ENCODE data around the gene PDK2.
A peak's percentile ranks its signal among the peaks of the same experiment; 100 is the strongest.

The PDK2 gene

DNA sequence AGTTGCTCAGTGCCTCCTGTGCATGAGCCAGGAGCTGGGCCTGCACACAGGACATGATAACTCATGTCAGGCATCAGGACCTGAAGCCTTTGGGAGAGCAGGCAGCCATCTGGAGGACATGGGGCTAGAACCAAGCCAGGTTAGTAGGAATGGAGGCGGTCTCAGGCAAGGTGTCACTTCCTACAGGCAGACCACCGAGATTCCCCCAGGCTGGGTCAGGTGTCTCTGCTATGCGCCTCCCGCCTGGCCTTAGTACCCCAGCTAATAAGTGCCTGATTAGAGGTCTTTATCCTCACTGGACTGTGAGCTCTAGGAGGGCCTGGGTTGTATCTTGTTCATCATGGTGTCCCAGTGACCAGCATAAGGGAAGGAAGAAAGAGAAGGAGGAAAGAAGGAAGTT lies 19.2 kb downstream of the PDK2 start:
- ATAC-seq (ENCODE audit: low read depth) (no peak), DNase-seq (ENCODE audit: low spot score) (no peak)
- Histone ChIP-seq H3K36me3 (ENCODE audit: low read depth) (no peaks in the 10 kb centered on the region), H3K27me3 (ENCODE audit: insufficient read depth, poor library complexity, severe bottlenecking) (peaks cover 11% of the 10 kb centered on the region), H3K4me1 (ENCODE audit: insufficient read depth, poor library complexity, severe bottlenecking) (no peaks in the 10 kb centered on the region), H3K9me3 (ENCODE audit: severe bottlenecking) (no peaks in the 10 kb centered on the region), H3K27ac (ENCODE audit: poor library complexity, severe bottlenecking) (no peak overlapping the region), H3K4me3 (ENCODE audit: severe bottlenecking) (no peak overlapping the region)
- TF ChIP-seq, protein P1, sequence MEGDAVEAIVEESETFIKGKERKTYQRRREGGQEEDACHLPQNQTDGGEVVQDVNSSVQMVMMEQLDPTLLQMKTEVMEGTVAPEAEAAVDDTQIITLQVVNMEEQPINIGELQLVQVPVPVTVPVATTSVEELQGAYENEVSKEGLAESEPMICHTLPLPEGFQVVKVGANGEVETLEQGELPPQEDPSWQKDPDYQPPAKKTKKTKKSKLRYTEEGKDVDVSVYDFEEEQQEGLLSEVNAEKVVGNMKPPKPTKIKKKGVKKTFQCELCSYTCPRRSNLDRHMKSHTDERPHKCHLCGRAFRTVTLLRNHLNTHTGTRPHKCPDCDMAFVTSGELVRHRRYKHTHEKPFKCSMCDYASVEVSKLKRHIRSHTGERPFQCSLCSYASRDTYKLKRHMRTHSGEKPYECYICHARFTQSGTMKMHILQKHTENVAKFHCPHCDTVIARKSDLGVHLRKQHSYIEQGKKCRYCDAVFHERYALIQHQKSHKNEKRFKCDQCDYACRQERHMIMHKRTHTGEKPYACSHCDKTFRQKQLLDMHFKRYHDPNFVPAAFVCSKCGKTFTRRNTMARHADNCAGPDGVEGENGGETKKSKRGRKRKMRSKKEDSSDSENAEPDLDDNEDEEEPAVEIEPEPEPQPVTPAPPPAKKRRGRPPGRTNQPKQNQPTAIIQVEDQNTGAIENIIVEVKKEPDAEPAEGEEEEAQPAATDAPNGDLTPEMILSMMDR (IDR thresholded peaks at IDR 0.05; ENCODE audit: poor library complexity, severe bottlenecking): no peak

DNA sequence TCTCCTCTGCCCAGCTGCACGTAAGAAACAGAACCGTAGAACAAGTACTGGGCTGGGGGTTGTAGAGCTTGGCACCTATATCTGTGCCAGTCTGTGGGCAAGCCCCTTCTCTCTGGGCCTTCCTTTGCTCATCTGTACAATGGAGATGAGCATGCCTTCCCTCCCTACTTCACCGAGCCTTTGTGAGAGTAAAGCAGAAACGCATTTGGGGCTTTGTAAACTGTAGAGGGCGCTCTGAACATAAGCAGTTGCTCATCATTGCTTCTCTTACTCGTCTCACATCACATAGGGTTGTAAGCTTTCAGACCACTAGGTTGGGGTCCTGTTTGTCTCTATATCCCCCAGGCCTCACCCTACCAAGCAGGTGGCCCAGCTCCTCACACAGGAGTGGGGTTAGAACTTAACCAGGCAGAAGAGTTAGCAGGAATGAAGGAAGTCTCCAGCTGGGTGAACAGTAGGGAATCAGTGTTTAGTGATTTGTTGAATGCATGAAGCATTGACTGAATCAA lies 19.8 kb downstream of the PDK2 start:
- Histone ChIP-seq H3K27me3 (ENCODE audit: insufficient read depth, poor library complexity, severe bottlenecking) (peaks cover 11% of the 10 kb centered on the region), H3K9me3 (ENCODE audit: severe bottlenecking) (no peaks in the 10 kb centered on the region), H3K27ac (ENCODE audit: poor library complexity, severe bottlenecking) (no peak overlapping the region), H3K4me1 (ENCODE audit: insufficient read depth, poor library complexity, severe bottlenecking) (no peaks in the 10 kb centered on the region), H3K36me3 (ENCODE audit: low read depth) (no peaks in the 10 kb centered on the region), H3K4me3 (ENCODE audit: severe bottlenecking) (no peak overlapping the region)
- DNase-seq (ENCODE audit: low spot score): no peak
- TF ChIP-seq, protein P1 (IDR thresholded peaks at IDR 0.05; ENCODE audit: poor library complexity, severe bottlenecking): peak; percentile 52
- ATAC-seq (ENCODE audit: low read depth): no peak

DNA sequence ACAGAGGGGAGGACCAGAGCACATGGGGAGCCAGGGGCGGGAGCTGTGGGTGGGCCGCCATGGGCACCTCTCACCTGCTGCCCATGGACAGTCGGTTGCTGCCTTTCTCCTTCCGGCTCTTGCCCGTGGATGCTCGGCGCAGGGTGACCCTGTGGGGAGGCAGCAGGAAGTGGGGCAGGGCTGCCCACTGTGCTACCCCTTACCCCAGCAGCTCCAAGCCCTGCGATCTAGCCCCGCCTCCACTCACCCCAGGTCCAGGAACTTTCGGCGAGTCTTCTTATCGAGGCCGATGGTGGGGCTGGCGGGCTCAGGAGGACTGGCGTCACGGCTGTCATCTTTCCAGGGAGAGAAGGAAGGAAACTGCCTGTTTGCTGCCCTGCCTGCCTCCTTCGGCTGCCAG lies 20.6 kb downstream of the PDK2 start:
- Histone ChIP-seq H3K27ac (ENCODE audit: poor library complexity, severe bottlenecking) (no peak overlapping the region), H3K4me1 (ENCODE audit: insufficient read depth, poor library complexity, severe bottlenecking) (no peaks in the 10 kb centered on the region), H3K27me3 (ENCODE audit: insufficient read depth, poor library complexity, severe bottlenecking) (peaks cover 11% of the 10 kb centered on the region), H3K9me3 (ENCODE audit: severe bottlenecking) (no peaks in the 10 kb centered on the region), H3K4me3 (ENCODE audit: severe bottlenecking) (no peak overlapping the region), H3K36me3 (ENCODE audit: low read depth) (no peaks in the 10 kb centered on the region)
- TF ChIP-seq, protein P1 (IDR thresholded peaks at IDR 0.05; ENCODE audit: poor library complexity, severe bottlenecking): no peak
- no peak for ATAC-seq (ENCODE audit: low read depth)
- DNase-seq (ENCODE audit: low spot score): no peak

DNA sequence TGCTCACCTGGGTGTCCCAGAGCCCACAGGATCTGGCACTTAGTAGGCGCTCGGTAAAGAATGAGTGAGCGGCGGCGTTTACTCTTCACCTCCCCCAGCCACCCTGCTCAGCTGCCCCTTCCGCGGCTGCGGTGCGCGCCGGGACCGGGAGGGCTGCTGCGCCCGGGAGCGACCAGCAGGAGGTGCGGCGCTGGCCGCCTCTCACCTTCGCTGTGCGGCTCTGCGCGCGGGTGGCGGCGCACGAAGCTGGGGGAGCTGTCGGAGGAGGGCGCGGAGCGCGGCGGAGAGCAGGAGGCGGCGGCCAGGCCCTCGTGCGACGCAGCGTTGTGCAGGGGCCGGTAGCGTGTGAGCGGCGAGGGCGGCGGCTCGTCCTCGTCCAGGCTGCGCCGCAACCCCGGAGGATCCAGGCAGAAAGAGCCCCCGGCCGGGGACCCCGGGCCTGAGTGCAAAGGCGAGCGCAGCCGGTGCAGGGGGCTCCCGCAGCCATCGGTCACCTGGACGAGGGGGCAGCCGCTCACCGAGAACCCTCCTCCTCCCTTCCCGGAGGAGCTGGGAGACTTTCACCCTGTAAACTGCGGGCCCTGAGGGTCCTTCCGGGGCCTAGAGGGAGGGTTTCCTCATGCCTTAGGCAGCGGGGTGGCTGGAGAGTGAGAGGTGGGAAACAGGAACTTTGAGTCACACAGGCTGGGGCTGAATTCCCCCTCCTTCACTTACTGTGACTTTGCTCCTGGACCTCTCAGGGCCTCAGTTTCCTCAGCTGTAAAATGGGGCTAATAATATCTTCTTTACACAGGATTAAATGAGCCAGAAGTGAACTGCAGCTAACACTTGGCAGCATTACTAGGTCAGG lies 22.3 kb downstream of the PDK2 start:
- no peaks in the 10 kb centered on the region for H3K4me1 ChIP-seq (ENCODE audit: insufficient read depth, poor library complexity, severe bottlenecking)
- TF ChIP-seq, protein P1 (IDR thresholded peaks at IDR 0.05; ENCODE audit: poor library complexity, severe bottlenecking): peak; percentile 70
- DNase-seq (ENCODE audit: low spot score) (no peak), ATAC-seq (ENCODE audit: low read depth) (peak; percentile 85)
- no peaks in the 10 kb centered on the region for H3K36me3 ChIP-seq (ENCODE audit: low read depth)
- H3K27me3 ChIP-seq (ENCODE audit: insufficient read depth, poor library complexity, severe bottlenecking): peaks cover 11% of the 10 kb centered on the region
- H3K27ac ChIP-seq (ENCODE audit: poor library complexity, severe bottlenecking): no peak overlapping the region
- H3K9me3 ChIP-seq (ENCODE audit: severe bottlenecking): no peaks in the 10 kb centered on the region
- H3K4me3 ChIP-seq (ENCODE audit: severe bottlenecking): no peak overlapping the region

Measured in RWPE2 (cell line).